K562 (cell line): ENCODE results near the gene FGF11.

Experiments used
- BCL6 ChIP-seq: fragments of 250-450 bp; sonication (Bioruptor Pico); IDR thresholded peaks from 2 replicates; pipeline ENCODE4 v1.4.0; 2020
- CBX2 ChIP-seq: fragments of 200-600 bp; sonication (generic); IDR thresholded peaks from one replicate; pipeline ENCODE4 v1.6.1; 2012; ENCODE audit warnings: mild to moderate bottlenecking, low read length, inconsistent platforms; ENCODE audit not compliant: insufficient read depth, poor library complexity, severe bottlenecking
- GABPA ChIP-seq: fragments of 200-800 bp; sonication (Bioruptor generic); conservative IDR thresholded peaks from 2 replicates; pipeline ENCODE4 v1.6.1; 2016; ENCODE audit warnings: low read depth, missing genetic modification characterization, missing compliant biosample characterization
- KAT7 ChIP-seq: sonication (generic); formaldehyde crosslinking; IDR thresholded peaks from 2 replicates; pipeline ENCODE4 v1.8.0; 2022; ENCODE audit warnings: missing genetic modification reagents, mild to moderate bottlenecking, borderline replicate concordance
- MBD2 ChIP-seq: sonication (generic); IDR thresholded peaks from 2 replicates; pipeline ENCODE4 v1.6.1; 2016; ENCODE audit warnings: low read depth, borderline replicate concordance
- MXI1 ChIP-seq: IDR thresholded peaks from 2 replicates; pipeline ENCODE4 v1.6.1; 2011; ENCODE audit warnings: low read depth, mild to moderate bottlenecking, improper control_type of control experiment, low read length
- NR3C1 ChIP-seq: sonication (generic); formaldehyde crosslinking; IDR thresholded peaks from 2 replicates; pipeline ENCODE4 v1.8.1; 2022; ENCODE audit warnings: missing genetic modification reagents
- SRSF9 ChIP-seq: fragments of 200-400 bp; formaldehyde crosslinking; IDR thresholded peaks from 2 replicates; pipeline ENCODE4 v1.6.1; 2017; ENCODE audit warnings: low read depth, low read length, borderline replicate concordance
- ZNF778 ChIP-seq: fragments of 450-650 bp; formaldehyde crosslinking; IDR thresholded peaks from 2 replicates; pipeline ENCODE4 v1.4.0; 2020; ENCODE audit warnings: mild to moderate bottlenecking, moderate library complexity
- TF ChIP-seq, protein P1 (sequence below): fragments of 250-450 bp; sonication (Bioruptor Pico); IDR thresholded peaks from 2 replicates; pipeline ENCODE4 v1.8.0; 2021; ENCODE audit warnings: mild to moderate bottlenecking, moderate library complexity
- TF ChIP-seq, protein P2 (sequence below): sonication (generic); formaldehyde crosslinking; IDR thresholded peaks from 2 replicates; pipeline ENCODE4 v1.9.0; 2022; ENCODE audit warnings: mild to moderate bottlenecking, missing genetic modification reagents

DNA sequence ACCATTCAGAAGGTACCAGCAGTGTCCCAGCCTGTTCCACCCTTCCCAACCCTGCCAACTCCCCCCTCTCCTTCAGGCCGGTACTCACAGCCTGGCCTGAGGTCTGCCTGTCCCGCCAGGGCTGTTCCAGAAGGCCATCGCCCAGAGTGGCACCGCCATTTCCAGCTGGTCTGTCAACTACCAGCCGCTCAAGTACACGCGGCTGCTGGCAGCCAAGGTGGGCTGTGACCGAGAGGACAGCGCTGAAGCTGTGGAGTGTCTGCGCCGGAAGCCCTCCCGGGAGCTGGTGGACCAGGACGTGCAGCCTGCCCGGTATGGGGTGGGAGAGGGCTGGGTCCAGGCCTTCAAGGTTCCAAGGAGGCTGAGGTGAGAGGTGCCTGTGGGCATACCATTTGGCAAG lies 24.5 kb upstream of the FGF11 start:
- no peak for TF ChIP-seq MXI1
- no peak for TF ChIP-seq MBD2
- no peak for TF ChIP-seq KAT7 (CRISPR knock-in tag)
- TF ChIP-seq, protein P1, sequence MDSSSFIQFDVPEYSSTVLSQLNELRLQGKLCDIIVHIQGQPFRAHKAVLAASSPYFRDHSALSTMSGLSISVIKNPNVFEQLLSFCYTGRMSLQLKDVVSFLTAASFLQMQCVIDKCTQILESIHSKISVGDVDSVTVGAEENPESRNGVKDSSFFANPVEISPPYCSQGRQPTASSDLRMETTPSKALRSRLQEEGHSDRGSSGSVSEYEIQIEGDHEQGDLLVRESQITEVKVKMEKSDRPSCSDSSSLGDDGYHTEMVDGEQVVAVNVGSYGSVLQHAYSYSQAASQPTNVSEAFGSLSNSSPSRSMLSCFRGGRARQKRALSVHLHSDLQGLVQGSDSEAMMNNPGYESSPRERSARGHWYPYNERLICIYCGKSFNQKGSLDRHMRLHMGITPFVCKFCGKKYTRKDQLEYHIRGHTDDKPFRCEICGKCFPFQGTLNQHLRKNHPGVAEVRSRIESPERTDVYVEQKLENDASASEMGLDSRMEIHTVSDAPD: no peak
- TF ChIP-seq CBX2: no peak
- no peak for TF ChIP-seq NR3C1 (CRISPR knock-in tag)
- TF ChIP-seq SRSF9: no peak
- TF ChIP-seq BCL6 (CRISPR knock-in tag): no peak
- TF ChIP-seq ZNF778 (CRISPR knock-in tag): no peak
- TF ChIP-seq, protein P2, sequence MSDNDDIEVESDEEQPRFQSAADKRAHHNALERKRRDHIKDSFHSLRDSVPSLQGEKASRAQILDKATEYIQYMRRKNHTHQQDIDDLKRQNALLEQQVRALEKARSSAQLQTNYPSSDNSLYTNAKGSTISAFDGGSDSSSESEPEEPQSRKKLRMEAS (CRISPR knock-in tag): no peak
- TF ChIP-seq GABPA (tag): no peak
